ENCODE results near the gene C1orf105. TPM values are rescaled to one million over a fixed set of nuclear protein-coding genes. Genes with fewer than 3 reads are reported as not detected.
"Not testable (repeated sequence)": the region's sequence is repeated elsewhere in the genome, so short reads cannot be mapped to it uniquely, and the experiment has no call there.

The C1orf105 gene
- total and polyA plus RNA-seq, 2 of the 8 experiments (the other 6 are each of a cell fraction or from before 2014, with no cell fraction given) = not detected

- no peak for TF ChIP-seq HDAC6 (IDR thresholded peaks at IDR 0.05; ENCODE audit: low read depth, low read length)
- peak; percentile 40 for TF ChIP-seq ASH2L (IDR thresholded peaks at IDR 0.05; ENCODE audit: low read length)
- no peak for TF ChIP-seq USF2 (IDR thresholded peaks at IDR 0.05; ENCODE audit: low read length)
- TF ChIP-seq CTCF (IDR thresholded peaks at IDR 0.05; ENCODE audit: control extremely low read depth in 1 of 3, insufficient read depth in 1 of 3, low read depth in 1 of 3, low read length in 3 of 3) = no peak
- no peak for TF ChIP-seq JUND (IDR thresholded peaks at IDR 0.05; ENCODE audit: low read length)
Observed at GRCh38 chr1:172431721-172432192, 11.3 kb downstream of the C1orf105 start (continued).

GRCh38 chr1:172437183-172437582 is 16.7 kb downstream of the C1orf105 start:
- WGBS, 2 experiments (ENCODE audit: extremely low coverage in 1 of 2, insufficient coverage in 1 of 2, insufficient read length in 1 of 2, insufficient replicate concordance in 2 of 2, low coverage in 1 of 2, low lambda C conversion rate in 2 of 2, missing lambda C conversion rate in 1 of 2) = 86% methylated on average over 2 of the region's 3 CpGs; no CpG with 5 or more reads in 1 of the 2 experiments
- H2BK20ac ChIP-seq (ENCODE audit: low read length) = not testable (repeated sequence)

More at GRCh38 chr1:172437183-172437582, 16.7 kb downstream of the C1orf105 start:
- H2BK5ac ChIP-seq (ENCODE audit: low read depth, low read length); H3K23ac ChIP-seq (ENCODE audit: insufficient read length); H3K4me1 ChIP-seq (replicated peaks in 1 of 4; ENCODE audit: control insufficient read depth in 3 of 4, insufficient read depth in 4 of 4, low read length in 3 of 4); H2AFZ ChIP-seq (ENCODE audit: low read length); H2BK12ac ChIP-seq (ENCODE audit: low read depth, low read length); H3K4ac ChIP-seq (replicated peaks; ENCODE audit: insufficient read length, low read depth, low read length); H2BK15ac ChIP-seq (ENCODE audit: low read length); H3K9me3 ChIP-seq (ENCODE audit: insufficient read depth in 2 of 2, low read depth in 1 of 2, low read length in 1 of 2); H3K4me2 ChIP-seq (ENCODE audit: insufficient read depth in 1 of 2, low read depth in 2 of 2, low read length in 2 of 2); H3K4me3 ChIP-seq (ENCODE audit: extremely low read depth in 1 of 4, insufficient read depth in 2 of 4, low read depth in 3 of 4, low read length in 4 of 4); H4K8ac ChIP-seq (ENCODE audit: extremely low read depth, insufficient read depth, low read length); H4K91ac ChIP-seq (replicated peaks; ENCODE audit: insufficient read length, low read length); H3K27me3 ChIP-seq (replicated peaks in 1 of 4; ENCODE audit: control insufficient read depth in 3 of 4, extremely low read depth in 1 of 4, insufficient read depth in 3 of 4, low read length in 3 of 4); H3K27ac ChIP-seq (ENCODE audit: low read depth, low read length); H3K14ac ChIP-seq (ENCODE audit: insufficient read length); H2BK120ac ChIP-seq (replicated peaks; ENCODE audit: low read depth, low read length); FAIRE-seq; POLR2A ChIA-PET (ENCODE audit: partially characterized antibody); H3K23me2 ChIP-seq (ENCODE audit: low read depth, low read length); H2AK5ac ChIP-seq (ENCODE audit: low read depth, low read length); H3K18ac ChIP-seq (ENCODE audit: extremely low read depth, low read length); H4K20me1 ChIP-seq (replicated peaks in 1 of 2; ENCODE audit: control insufficient read depth in 1 of 2, insufficient read depth in 2 of 2, low read length in 2 of 2); DNase-seq (ENCODE audit: low read depth in 1 of 2, low spot score in 2 of 2); H3K79me1 ChIP-seq (ENCODE audit: low read depth, low read length); H4K5ac ChIP-seq (ENCODE audit: insufficient read length, low read depth, low read length); H3K36me3 ChIP-seq (ENCODE audit: control insufficient read depth in 2 of 4, insufficient read depth in 4 of 4, low read length in 3 of 4); H3K79me2 ChIP-seq (ENCODE audit: control insufficient read depth in 1 of 2, insufficient read depth in 2 of 2, low read length in 2 of 2); H3K56ac ChIP-seq (replicated peaks; ENCODE audit: insufficient read length, low read depth, low read length); H3K9ac ChIP-seq (replicated peaks in 1 of 4; ENCODE audit: extremely low read depth in 1 of 4, low read depth in 3 of 4, low read length in 3 of 4): not testable (repeated sequence)
- CTCF ChIA-PET (ENCODE audit: partially characterized antibody) = interaction anchor here (1.0 kb wide), 1 partner anchor 636 kb away, joined by 4 read pairs; no protein-coding TSS in a partner anchor
